ENCODE measurements around the gene ZNF627.

DNA sequence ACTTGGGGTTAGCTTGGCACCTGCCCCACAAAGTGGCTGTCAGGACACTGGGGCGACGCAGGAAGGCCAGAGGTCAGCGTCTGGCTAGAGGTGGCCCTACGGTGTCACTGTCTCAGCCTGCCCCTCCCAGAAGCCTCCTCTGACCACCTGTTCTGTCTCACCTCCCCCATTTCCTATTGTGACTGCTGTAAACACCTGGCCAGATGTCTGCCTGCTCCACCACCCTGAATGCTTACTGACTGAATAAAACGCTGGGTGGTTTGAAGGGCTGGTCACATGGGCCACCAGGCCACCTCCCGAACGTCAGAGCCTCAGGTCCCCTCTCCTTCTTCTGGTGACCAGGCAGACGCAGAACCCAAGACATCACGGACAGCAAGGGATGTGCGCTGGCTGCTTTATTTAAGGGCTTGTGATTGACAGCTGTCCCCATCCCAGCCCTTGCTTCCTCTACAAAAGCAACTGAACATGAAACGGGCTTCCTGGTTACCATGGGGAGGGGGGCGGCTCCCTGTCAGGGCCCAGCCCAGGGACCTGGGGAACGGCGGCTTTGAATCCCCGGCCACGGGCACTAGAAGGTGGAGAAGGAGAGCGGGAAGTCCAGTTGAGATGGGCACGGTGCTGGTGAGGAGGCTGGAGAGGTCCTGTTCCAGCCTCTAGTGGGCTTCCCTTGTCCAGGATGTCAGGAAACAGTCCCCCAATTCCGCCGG lies 44.5 kb upstream of the ZNF627 start:
- TF ChIP-seq, protein P1, sequence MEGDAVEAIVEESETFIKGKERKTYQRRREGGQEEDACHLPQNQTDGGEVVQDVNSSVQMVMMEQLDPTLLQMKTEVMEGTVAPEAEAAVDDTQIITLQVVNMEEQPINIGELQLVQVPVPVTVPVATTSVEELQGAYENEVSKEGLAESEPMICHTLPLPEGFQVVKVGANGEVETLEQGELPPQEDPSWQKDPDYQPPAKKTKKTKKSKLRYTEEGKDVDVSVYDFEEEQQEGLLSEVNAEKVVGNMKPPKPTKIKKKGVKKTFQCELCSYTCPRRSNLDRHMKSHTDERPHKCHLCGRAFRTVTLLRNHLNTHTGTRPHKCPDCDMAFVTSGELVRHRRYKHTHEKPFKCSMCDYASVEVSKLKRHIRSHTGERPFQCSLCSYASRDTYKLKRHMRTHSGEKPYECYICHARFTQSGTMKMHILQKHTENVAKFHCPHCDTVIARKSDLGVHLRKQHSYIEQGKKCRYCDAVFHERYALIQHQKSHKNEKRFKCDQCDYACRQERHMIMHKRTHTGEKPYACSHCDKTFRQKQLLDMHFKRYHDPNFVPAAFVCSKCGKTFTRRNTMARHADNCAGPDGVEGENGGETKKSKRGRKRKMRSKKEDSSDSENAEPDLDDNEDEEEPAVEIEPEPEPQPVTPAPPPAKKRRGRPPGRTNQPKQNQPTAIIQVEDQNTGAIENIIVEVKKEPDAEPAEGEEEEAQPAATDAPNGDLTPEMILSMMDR (IDR thresholded peaks at IDR 0.05; ENCODE audit: poor library complexity, severe bottlenecking), result no peak
- no peak for TF ChIP-seq POLR2AphosphoS5 (IDR thresholded peaks at IDR 0.05)
- TF ChIP-seq SMC3 (conservative IDR thresholded peaks at IDR 0.05; ENCODE audit: poor library complexity), result no peak
- TF ChIP-seq EZH2 (IDR thresholded peaks at IDR 0.05; ENCODE audit: borderline replicate concordance, insufficient read depth, low read length, poor library complexity, severe bottlenecking), result no peak
- TF ChIP-seq TAF1 (IDR thresholded peaks at IDR 0.05; ENCODE audit: low read depth), result no peak
- no peak for TF ChIP-seq EP300 (conservative IDR thresholded peaks at IDR 0.05; ENCODE audit: poor library complexity, severe bottlenecking)
- TF ChIP-seq, protein P2, sequence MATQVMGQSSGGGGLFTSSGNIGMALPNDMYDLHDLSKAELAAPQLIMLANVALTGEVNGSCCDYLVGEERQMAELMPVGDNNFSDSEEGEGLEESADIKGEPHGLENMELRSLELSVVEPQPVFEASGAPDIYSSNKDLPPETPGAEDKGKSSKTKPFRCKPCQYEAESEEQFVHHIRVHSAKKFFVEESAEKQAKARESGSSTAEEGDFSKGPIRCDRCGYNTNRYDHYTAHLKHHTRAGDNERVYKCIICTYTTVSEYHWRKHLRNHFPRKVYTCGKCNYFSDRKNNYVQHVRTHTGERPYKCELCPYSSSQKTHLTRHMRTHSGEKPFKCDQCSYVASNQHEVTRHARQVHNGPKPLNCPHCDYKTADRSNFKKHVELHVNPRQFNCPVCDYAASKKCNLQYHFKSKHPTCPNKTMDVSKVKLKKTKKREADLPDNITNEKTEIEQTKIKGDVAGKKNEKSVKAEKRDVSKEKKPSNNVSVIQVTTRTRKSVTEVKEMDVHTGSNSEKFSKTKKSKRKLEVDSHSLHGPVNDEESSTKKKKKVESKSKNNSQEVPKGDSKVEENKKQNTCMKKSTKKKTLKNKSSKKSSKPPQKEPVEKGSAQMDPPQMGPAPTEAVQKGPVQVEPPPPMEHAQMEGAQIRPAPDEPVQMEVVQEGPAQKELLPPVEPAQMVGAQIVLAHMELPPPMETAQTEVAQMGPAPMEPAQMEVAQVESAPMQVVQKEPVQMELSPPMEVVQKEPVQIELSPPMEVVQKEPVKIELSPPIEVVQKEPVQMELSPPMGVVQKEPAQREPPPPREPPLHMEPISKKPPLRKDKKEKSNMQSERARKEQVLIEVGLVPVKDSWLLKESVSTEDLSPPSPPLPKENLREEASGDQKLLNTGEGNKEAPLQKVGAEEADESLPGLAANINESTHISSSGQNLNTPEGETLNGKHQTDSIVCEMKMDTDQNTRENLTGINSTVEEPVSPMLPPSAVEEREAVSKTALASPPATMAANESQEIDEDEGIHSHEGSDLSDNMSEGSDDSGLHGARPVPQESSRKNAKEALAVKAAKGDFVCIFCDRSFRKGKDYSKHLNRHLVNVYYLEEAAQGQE (IDR thresholded peaks at IDR 0.05; ENCODE audit: borderline replicate concordance), result no peak
